COLO668 (cell line): Measurements from ENCODE around the gene SLC39A11.

Source experiments
- DNase-seq: peaks from one replicate; lab custom pipeline; 2025; ENCODE audit not compliant: unreplicated experiment; lab: John Stamatoyannopoulos, UW

The SLC39A11 gene

DNA sequence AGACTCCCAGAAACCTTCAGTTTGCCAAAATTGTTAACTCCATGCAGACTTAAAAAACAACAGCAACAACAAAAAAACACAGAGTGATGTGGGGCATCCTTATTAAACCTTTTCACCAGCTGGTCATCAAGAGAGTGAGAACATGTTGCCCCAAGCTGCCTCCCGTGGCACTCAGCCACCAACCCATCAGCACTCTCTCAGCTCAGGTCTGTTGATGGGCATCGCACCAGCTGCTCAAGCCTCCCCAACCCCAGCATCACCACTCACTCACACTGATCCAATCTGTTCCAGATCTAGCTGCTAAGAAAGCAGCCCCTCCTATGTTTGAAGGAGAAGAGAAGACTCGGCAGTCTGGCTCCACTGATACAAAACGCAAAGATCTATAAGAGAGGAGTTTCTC lies 46.8 kb downstream of the SLC39A11 start:
- no peak for DNase-seq

DNA sequence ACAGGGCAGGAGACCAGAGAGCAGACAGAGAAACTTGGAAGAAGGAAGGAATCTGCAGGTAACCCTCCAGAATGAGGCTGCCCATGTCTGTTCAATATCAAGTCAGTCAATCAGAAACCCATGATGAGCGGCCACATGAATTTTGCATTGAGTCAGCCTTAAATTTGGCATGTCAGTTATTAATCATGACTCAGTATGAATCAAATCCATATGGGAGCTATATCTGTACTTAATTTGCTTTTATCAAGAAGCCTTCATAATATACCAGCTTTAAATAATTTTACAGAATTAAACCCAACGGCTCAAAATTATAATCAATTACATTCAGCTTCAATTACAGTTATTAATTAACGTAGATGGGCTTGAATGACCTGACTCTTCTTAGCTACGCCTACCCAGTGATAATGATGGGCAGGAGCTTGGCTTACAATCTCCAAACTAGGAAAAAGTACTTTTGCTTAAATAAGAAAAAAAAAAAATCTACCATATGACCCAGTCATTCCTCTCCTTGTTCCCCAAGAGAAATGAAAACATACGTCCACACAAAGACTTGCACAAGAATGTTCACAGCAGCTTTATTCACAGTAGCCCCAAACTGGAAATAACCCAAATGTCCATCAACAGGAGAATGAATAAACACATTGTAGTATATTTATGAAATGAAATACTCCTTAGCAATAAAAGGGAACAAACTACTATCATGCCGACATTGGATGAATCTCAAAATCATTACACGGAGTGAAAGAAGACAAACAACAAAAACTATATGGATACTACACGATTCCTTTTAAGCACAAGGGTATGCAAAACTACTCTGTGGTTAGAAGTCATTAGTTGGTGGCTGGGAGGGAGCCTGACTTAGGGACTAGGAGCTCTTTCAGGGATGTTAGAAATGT lies 48.6 kb downstream of the SLC39A11 start:
- DNase-seq, result no peak

DNA sequence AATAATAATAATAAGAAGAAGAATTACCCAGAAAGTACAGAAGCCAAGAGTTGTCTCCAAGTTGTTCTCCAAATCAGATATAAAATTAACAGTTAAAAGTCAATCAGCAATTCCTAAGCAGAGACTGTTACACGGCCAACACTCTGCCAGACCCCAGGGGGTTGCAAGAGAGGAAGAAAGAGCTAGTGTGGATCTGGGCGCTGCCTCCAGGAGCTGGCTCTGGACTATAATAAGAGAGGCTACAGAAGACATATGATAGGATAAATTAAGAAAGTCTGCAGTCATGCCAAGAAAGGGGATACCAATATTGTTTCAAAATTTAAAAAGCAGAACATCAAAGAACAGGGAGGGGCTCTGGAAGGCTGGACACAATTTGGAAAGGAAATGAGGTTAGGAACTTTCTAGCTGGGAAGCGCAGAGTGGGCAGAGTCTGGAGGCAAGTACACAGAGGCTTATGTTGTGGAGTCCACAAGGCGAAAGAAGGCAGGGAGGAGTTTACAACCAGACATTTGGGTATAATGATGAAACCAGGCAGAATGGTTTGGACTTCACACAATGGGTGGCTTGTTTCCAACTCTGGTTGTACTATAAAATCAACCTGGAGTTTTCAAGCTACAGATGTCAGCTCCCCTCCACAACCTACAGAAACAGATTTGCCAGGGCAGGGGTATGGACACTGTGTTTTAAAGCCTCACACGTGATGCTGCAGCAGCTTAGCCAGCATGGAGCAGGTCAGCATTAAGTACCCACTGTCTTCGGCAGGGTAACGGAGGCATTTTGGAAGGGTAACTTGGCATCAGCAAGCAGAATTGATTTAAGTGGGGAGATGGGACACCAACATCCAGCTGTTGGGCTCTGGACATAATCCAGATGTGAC lies 49.4 kb downstream of the SLC39A11 start:
- no peak for DNase-seq

DNA sequence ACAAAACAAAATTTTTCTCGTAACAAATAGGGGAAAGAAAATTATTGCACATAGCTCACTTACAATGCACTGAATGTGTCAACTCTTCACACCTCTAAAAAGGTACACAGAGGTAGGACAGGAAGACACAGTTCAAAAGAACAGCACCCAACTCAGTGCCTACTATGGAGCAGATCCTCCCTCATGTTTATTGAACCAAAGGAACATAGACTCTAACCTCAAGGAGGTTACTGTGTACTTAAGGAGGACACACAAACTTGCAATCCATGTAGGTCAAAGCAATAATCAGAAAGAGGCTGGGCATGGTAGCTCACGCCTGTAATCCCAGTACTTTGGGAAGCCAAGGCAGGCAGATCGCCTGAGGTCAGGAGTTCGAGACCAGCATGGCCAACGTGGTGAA lies 50.3 kb downstream of the SLC39A11 start:
- no peak for DNase-seq

DNA sequence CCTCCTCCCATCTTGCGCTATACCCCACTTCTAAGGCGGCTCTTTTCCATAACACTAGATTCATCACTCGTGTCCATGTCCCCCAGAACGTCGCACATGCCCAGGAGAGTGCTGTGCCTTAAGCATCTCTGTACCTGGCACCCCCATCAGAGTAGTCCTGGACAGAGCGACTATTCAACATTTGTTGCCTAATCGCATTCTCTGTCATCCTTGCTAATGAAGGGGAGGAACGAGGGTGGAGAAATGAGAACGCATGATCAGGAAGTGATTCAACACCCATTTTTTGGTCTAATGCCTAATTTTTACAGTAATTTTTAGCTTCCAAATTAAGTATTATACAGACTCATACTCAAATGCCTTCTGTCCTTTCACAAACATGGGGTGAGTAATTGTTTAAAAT lies 53.2 kb downstream of the SLC39A11 start:
- DNase-seq, result no peak

DNA sequence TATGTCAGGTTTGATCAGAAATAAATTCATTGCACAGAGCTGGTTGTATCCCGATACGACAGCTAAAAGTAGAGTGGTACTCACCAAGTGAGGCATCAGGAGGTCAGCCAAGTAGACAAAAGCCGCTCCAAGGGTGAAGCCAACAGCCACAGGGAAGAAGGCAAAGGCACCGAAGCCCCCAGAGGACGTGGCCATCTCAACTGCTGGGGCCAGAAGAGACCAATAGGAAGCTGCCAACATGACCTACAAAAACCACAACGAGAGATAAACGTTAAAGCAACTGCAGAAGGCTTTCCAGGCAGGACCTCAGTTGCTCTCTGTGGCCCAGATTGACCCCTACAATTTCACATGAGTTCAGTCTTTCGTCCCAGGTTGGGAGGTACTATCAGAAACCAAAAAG lies 61.0 kb downstream of the SLC39A11 start:
- DNase-seq, result no peak

DNA sequence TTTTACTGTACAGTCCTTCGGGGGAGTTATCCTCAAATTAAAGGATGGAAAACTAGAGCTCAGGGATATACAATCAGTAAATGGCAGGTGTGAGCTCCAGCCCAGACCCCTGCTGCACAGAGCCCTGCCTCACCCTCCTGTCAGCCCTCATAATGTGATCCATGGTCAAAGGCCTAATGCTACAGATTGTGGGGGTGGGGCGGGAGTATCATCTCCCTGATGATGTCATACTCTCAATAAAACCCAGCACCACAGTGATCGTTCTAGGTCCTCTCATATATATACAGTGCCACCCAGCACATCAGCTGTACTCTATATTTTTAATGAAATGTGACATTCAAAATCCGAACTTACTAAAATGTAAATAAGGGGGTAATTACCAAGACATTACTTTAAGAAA lies 61.5 kb downstream of the SLC39A11 start:
- DNase-seq, result peak; percentile 41

DNA sequence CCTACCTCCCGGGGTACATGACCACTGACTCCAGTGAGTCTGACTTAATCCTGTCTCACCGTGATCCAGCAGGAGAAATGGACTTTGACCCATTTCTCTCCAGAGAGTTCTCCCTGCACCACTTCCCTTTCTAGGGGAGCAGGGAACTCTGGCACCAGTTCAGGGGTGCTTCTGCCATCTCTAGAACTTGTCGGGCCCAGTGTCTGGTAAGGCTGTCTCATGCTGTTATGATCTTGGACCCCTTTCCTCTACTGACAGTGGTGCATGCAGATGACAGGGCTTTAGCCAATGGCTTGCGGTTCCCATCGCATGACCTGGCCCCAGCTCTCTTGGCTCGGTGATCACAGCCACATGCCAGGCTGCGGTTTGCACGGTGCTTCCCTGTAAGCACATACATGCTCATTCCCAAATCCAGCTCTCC lies 62.0 kb downstream of the SLC39A11 start:
- peak; percentile 5 for DNase-seq

DNA sequence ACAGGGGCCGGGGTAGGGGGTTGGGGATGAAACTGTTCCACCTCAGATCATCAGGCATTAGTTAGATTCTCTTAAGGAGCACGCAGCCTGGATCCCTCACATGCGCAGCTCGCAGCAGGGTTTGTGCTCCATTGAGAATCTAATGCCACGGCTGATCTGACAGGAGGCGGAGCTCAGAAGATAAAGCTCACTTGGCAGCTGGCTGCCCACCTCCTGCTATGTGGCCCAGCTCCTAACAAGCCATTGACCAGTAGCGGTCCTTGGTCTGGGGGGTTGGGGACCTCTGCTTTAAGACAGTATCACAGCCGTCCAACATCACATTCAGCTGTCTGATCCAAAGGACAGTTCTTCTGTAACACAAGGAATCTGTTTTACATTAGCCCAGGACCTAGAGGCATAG lies 62.5 kb downstream of the SLC39A11 start:
- no peak for DNase-seq

DNA sequence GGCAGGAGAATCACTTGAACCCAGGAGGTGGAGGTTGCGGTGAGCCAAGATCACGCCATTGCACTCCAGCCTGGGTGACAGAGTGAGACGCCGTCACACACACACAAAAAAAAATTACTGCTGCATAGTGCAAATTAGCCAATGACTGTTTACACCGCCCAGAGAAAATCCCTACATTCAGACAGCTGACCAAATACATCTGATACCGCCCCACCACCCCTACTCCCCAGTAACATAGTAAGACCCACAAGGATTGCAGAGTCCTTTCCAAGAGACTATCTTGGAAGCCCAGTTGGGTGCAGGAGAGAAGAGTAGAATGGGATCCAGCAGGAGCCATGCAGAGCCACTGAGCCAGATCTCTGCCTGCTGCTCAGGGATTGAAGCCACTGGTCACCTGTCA lies 63.5 kb downstream of the SLC39A11 start:
- no peak for DNase-seq

DNA sequence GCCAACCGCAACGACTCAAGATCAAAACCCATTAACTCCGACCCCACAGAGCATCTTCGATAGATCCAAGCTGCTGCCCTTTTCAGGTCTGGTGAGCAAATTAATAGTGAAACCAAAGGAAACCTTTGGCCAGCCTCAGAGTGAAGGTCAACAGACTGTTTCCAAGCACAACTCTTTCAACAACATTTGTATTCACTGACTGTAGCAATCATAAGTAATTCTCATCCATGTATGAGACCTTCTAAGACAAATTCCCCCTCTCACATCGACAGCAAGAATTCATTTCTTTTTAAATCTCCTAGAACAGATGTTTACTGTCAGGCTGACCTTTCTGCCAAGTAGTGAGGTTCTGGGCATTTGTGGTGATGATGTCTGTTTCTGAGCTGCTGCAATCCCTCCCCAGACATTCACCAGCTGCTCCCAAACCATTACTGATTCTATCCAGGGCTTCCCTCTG lies 64.2 kb downstream of the SLC39A11 start:
- no peak for DNase-seq

DNA sequence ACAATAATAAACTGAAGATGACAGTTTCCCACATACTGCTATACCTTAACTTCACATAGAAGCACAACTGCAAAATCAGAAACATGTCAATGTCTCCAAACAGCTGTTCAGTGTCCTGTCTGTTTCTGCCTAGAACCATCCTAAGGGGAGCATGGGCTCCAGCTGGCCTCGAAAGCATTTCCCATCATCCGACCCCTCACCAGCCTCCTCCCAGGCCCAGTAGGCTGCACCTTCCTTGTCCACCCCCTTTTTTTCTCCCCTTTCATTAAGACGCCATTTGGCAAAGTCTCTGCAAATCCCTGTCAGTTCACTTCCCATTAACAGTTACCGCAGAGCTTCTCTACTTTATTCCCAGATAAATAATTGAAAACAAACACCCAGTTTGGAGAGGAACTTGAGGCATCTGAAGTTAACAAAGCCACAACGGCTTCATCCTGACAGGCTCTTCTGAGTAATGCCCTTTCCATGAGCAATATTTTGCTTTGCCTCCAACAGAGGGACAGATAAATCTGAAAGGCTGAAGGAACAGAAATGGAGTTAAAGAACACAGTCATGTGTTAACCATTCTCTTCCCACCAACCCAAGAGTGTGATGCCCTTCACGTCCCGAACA lies 65.3 kb downstream of the SLC39A11 start:
- no peak for DNase-seq

DNA sequence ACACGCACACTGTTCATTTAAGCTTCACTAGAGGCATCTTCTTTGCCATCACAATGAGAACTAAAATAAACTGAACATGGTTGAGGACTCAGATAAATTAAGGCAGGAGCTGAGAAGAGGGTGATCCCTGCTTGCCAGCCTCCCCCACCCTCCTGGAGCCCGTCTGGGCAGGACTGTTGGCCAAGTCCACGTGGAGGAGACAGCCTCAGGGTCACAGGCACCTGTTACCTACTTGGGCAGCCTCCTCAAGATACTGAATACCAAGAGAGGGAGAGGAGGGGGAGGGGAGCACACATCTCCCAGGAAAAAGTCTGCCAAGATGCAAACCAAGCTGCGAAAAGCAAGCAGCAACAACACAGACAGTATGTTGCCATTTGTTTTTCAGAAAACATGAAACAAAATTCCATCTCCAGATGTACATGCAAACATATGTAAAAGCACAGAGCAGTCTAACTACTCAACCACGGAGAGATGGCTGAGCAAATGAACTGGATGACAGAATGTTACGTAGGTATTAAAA lies 67.4 kb downstream of the SLC39A11 start:
- DNase-seq, result no peak

DNA sequence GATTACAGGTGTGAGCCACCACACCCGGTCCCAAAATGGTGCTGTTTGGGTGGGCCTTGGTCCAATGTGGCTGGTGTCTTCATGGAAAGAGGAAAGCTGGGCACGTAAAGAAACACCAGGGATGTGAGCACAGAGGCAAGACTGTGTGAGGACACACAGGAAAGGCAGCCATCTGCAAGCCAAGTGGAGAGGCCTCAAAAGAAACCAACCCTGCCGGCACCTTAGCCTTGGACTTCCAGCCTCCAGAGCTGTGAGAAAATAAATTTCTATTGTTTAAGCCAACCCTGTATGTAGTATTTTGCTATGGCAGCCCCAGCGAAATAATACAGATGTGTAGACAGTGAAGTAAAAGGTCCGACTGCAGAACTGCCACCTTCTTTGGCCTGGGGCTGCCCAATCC lies 68.7 kb downstream of the SLC39A11 start:
- DNase-seq, result no peak

DNA sequence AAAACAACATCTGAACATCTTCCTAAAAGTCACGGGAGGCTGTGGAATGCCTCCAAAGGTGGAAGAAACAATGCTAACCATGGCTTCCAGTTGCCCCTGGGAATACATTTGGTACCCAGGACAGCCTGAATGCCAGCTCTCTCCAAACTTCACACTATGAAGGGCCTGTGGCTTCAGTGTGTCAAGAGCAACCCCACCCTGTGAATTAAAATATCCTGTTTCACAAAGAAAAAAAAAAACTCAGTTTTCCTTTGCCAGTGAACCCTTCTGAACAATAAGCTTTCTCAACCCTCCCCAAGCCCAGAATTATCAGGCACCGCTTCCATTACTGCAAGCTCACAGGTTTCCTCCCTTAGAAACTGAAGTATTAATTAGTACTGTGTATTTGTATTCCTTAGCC lies 69.8 kb downstream of the SLC39A11 start:
- no peak for DNase-seq

DNA sequence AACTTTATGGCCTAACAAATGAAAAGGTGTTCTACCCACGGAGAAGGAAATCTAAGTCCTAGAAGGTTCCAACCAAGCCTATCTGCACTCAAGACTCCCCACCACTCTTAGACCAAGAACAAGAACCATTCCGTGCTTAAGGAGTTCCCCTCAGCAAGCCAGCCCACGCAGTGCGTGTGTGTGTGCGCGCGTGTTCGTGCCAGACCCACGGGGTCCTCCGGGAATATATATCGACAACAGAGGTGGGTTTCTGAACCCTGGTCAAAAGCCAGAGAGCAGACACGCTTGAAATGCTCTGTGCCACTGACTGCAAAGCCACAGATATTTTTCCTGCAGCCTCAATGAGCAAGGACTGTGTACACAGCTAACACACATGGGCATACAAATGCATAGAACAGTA lies 70.7 kb downstream of the SLC39A11 start:
- DNase-seq, result no peak

DNA sequence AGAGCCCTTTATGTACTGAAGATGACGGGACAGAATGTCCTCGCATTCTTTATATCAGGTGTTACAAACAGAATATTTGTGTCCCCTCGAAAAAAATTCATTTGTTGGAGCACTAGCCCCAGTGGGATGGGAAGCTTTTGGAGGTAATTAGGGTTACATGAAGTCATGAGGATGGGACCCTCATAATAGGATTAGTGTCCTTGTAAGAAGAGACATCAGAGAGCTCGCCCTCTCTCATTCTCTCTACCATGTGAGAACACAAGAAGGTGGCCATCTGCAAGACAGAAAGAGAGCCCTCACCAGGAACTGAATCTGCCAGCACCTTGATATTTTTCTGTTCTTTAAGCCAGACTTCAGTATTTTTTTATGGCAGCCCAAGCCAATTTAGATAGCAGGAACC lies 72.4 kb downstream of the SLC39A11 start:
- DNase-seq, result no peak

DNA sequence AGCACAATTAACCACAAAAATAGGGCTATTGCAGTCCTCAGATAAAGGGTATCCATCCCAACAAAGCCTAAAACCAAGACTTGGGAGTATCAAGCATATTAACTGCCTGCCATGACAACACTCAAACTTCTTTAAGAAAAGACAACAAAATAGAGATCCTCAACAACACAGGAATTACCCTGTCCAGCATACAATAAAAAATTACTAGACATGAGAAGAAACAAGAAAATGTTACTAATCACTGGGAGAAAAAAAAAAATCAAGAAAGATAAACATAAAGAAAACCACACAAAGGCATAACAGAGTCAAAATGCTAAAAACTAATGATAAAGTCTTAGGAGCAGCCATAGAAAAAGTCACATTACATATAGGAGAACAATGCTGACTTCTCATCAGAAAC lies 73.9 kb downstream of the SLC39A11 start:
- no peak for DNase-seq

DNA sequence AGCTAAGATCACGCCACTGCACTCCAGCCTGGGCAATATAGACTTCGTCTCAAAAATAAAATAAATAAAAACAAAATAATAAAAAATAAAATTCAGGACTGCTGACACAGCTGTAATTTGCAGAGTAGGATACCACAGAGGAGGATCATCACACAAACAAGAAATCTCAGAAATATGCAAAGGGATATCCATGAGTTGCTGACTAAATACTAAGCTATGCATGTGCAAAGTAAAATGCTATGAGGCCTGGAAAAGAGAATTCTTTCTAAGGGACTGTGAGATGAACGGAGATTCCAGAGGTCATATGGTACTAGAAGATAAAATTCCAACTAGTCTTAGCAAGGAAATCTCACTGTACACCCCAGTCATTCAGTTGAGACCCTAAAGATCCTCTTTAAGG lies 74.8 kb downstream of the SLC39A11 start:
- DNase-seq, result no peak

DNA sequence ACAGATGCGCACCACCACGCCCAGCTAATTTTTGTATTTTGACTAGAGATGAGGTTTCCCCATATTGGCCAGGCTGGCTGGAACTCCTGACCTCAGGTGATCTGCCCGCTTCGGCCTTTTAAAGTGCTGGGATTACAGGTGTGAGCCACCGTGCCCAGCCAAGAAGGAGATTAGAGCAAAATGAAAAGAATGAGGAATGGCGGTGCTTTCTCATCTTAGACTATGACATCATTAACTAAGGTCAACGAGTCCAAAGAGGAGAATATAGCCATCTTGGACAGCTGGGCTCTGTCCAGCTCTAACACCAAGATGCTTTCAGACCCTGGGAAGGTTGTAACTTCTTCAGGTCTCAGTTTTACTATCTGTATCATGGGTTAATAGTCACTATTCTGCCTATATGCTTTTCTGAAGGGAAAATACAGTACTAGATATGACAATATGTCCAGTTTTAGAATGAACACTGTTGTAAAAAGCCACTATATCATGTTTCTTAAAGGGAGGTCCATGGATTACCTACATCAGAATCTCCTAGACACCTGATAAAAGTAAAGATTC lies 76.7 kb downstream of the SLC39A11 start:
- no peak for DNase-seq
